IMR-90 (cell line): ENCODE results near the gene SEPTIN10. TPM values are rescaled to one million over a fixed set of nuclear protein-coding genes. Genes with fewer than 3 reads are reported as not detected.

Experiments
- ATAC-seq: fragments of 200-7000 bp; cut with Tn5 transposase; 2 replicates; pipeline ENCODE4 v1.9.1; 2020; ENCODE audit warnings: low read depth, mild to moderate bottlenecking, moderate library complexity
- BruUV-seq: library from RNA; stranded (reverse); fragments of 400-500 nt; replicated peaks from 2 replicates; lab custom pipeline; 2021; lab: Mats Ljungman, UMichigan
- CTCF ChIA-PET: fragments of 300-600 bp; formaldehyde crosslinking; extraction: SDS; loops from one replicate; lab custom pipeline; 2021; ENCODE audit warnings: antibody characterized with exemption; lab: Yijun Ruan, JAX
- POLR2A ChIA-PET: fragments of 300-600 bp; sonication (Branson Sonifier 250); formaldehyde crosslinking; loops from one replicate; lab custom pipeline; 2022; ENCODE audit warnings: antibody characterized with exemption; ENCODE audit not compliant: unreplicated experiment; lab: Charles Lee
- DNase-seq: peaks from one replicate; pipeline ENCODE4 v3.0.0; 2013
- H2AFZ ChIP-seq: replicated peaks from 2 replicates; pipeline ENCODE3; 2013; ENCODE audit warnings: low read length, mild to moderate bottlenecking; ENCODE audit not compliant: poor library complexity
- H2AK5ac ChIP-seq: 2 replicates; pipeline ENCODE4 v1.6.1; 2013; ENCODE audit warnings: low read depth, low read length, inconsistent platforms
- H2AK9ac ChIP-seq: replicated peaks from 2 replicates; pipeline ENCODE3; 2013; ENCODE audit warnings: mild to moderate bottlenecking, low read depth, low read length, moderate library complexity; ENCODE audit not compliant: poor library complexity
- H2BK120ac ChIP-seq: 2 replicates; pipeline ENCODE4 v1.6.1; 2013; ENCODE audit warnings: low read depth, low read length, inconsistent platforms
- H2BK15ac ChIP-seq: 3 replicates; pipeline ENCODE4 v1.6.1; 2013; ENCODE audit warnings: low read depth, low read length, inconsistent platforms
- H2BK20ac ChIP-seq: 2 replicates; pipeline ENCODE4 v1.6.1; 2013; ENCODE audit warnings: low read depth, mild to moderate bottlenecking, inconsistent platforms, low read length, moderate library complexity
- H2BK5ac ChIP-seq: 2 replicates; pipeline ENCODE4 v1.6.1; 2013; ENCODE audit warnings: mild to moderate bottlenecking, low read depth, low read length, inconsistent platforms; ENCODE audit not compliant: poor library complexity, severe bottlenecking
- H3K14ac ChIP-seq: replicated peaks from 2 replicates; pipeline ENCODE4 v1.6.1; 2013; ENCODE audit warnings: low read depth, low read length, inconsistent platforms
- H3K18ac ChIP-seq: 2 replicates; pipeline ENCODE4 v1.6.1; 2013; ENCODE audit warnings: low read depth, low read length, control low read depth
- H3K23ac ChIP-seq: 2 replicates; pipeline ENCODE4 v1.6.1; 2013; ENCODE audit warnings: low read depth, low read length, inconsistent platforms
- H3K27ac ChIP-seq: 2 replicates; pipeline ENCODE4 v1.5.1; 2013; ENCODE audit warnings: mild to moderate bottlenecking, control low read depth, low read length; ENCODE audit not compliant: insufficient read depth
- H3K27me3 ChIP-seq: 2 replicates; pipeline ENCODE4 v1.6.1; 2013; ENCODE audit warnings: low read length; ENCODE audit not compliant: control insufficient read depth, insufficient read depth
- H3K36me3 ChIP-seq: 2 replicates; pipeline ENCODE4 v1.6.1; 2013; ENCODE audit warnings: low read length, mixed read lengths; ENCODE audit not compliant: control insufficient read depth, insufficient read depth
- H3K4ac ChIP-seq: 2 replicates; pipeline ENCODE4 v1.6.1; 2013; ENCODE audit warnings: low read depth, low read length, inconsistent platforms
- H3K4me1 ChIP-seq: 2 replicates; pipeline ENCODE4 v1.6.1; 2013; ENCODE audit warnings: low read length, mixed read lengths; ENCODE audit not compliant: control insufficient read depth, insufficient read depth
- H3K4me2 ChIP-seq: 2 replicates; pipeline ENCODE4 v1.6.1; 2013; ENCODE audit warnings: low read depth, mild to moderate bottlenecking, control low read depth, low read length, moderate library complexity
- H3K4me3 ChIP-seq: 2 replicates; pipeline ENCODE4 v1.5.1; 2013; ENCODE audit warnings: low read depth, mild to moderate bottlenecking, control low read depth, low read length, moderate library complexity; ENCODE audit not compliant: insufficient read depth
- H3K56ac ChIP-seq: 2 replicates; pipeline ENCODE4 v1.6.1; 2013; ENCODE audit warnings: low read length, inconsistent platforms; ENCODE audit not compliant: insufficient read depth; ENCODE audit errors: extremely low read depth
- H3K79me1 ChIP-seq, 2 experiments: 2 replicates each; pipeline ENCODE4 v1.6.1; 2013; ENCODE audit warnings: low read length in 2 of 2, inconsistent platforms in 1 of 2, low read depth in 1 of 2
- H3K9ac ChIP-seq: 2 replicates; pipeline ENCODE4 v1.6.1; 2013; ENCODE audit warnings: low read depth, low read length, control low read depth
- H3K9me1 ChIP-seq: 2 replicates; pipeline ENCODE4 v1.6.1; 2013; ENCODE audit warnings: low read length, inconsistent platforms; ENCODE audit not compliant: insufficient read depth
- H3K9me3 ChIP-seq: 2 replicates; pipeline ENCODE4 v1.6.1; 2013; ENCODE audit warnings: low read length; ENCODE audit not compliant: control insufficient read depth, insufficient read depth
- H4K20me1 ChIP-seq: 2 replicates; pipeline ENCODE4 v1.6.1; 2013; ENCODE audit warnings: low read length, inconsistent platforms; ENCODE audit not compliant: insufficient read depth
- H4K5ac ChIP-seq: 2 replicates; pipeline ENCODE4 v1.6.1; 2013; ENCODE audit warnings: mild to moderate bottlenecking, low read depth, low read length, control low read depth
- H4K8ac ChIP-seq, 2 experiments: 2 replicates each; pipeline ENCODE4 v1.6.1; 2013; ENCODE audit warnings: low read depth in 2 of 2, low read length in 2 of 2, control low read depth in 1 of 2, inconsistent platforms in 1 of 2
- H4K91ac ChIP-seq: 2 replicates; pipeline ENCODE4 v1.6.1; 2013; ENCODE audit warnings: low read depth, low read length, inconsistent platforms; ENCODE audit not compliant: insufficient read depth
- BHLHE40 ChIP-seq: fragments of 150-350 bp; IDR thresholded peaks from 2 replicates; pipeline ENCODE4 v1.6.1; 2016; ENCODE audit warnings: mild to moderate bottlenecking, low read depth, low read length
- MXI1 ChIP-seq: IDR thresholded peaks from 2 replicates; pipeline ENCODE4 v1.6.1; 2012; ENCODE audit warnings: low read depth, mild to moderate bottlenecking, low read length, moderate library complexity, borderline replicate concordance
- RCOR1 ChIP-seq: IDR thresholded peaks from 2 replicates; pipeline ENCODE4 v1.6.1; 2012; ENCODE audit warnings: mild to moderate bottlenecking, low read length, improper control_type of control experiment; ENCODE audit not compliant: insufficient replicate concordance
- RFX5 ChIP-seq: IDR thresholded peaks from 2 replicates; pipeline ENCODE4 v1.8.0; 2012; ENCODE audit warnings: low read depth, mild to moderate bottlenecking, low read length, moderate library complexity
- WGBS, 2 experiments: methylation state at CpG; one replicate each; pipeline versions ENCODE4 v1.1.5 to v1.1.7; 2013; ENCODE audit warnings: missing lambda C conversion rate in 2 of 2; ENCODE audit not compliant: insufficient read length in 1 of 2; ENCODE audit errors: extremely low coverage in 2 of 2; 5-methylcytosine and 5-hydroxymethylcytosine counted together
- dilution Hi-C: fragments of 300-500 bp; cut with HindIII; formaldehyde crosslinking; loops from one replicate; pipeline ENCODE4 v1.14.3; 2018; ENCODE audit warnings: low sequenced_read_pairs; ENCODE audit not compliant: unreplicated experiment
- in situ Hi-C: fragments of 300-500 bp; cut with MboI; formaldehyde crosslinking; loops from 3 replicates; pipeline ENCODE4 v1.14.3; 2019; ENCODE audit warnings: low sequenced_read_pairs, inconsistent platforms, mixed read lengths
- intact Hi-C: fragments of 100-400 bp; cut with micrococcal nuclease; formaldehyde crosslinking; loops from 2 replicates; pipeline ENCODE4 v1.10.0; 2022
- polyA plus RNA-seq, 3 experiments: library from polyadenylated mRNA; depleted of rRNA; stranded (reverse); fragments of >200 nt; gene quantifications; 2 replicates each; pipeline ENCODE4 v1.2.3, GENCODE V29; 2012; ENCODE audit warnings: low replicate concordance in 1 of 3
- total RNA-seq: library from RNA; depleted of rRNA; stranded (reverse); fragments of >200 nt; gene quantifications from 2 replicates; pipeline ENCODE4 v1.2.3, GENCODE V29; 2012

Gene SEPTIN10
- total and polyA plus RNA-seq, 2 of the 4 experiments (the other 2 are of a cell fraction), result 55.4 to 82.6 TPM

DNA sequence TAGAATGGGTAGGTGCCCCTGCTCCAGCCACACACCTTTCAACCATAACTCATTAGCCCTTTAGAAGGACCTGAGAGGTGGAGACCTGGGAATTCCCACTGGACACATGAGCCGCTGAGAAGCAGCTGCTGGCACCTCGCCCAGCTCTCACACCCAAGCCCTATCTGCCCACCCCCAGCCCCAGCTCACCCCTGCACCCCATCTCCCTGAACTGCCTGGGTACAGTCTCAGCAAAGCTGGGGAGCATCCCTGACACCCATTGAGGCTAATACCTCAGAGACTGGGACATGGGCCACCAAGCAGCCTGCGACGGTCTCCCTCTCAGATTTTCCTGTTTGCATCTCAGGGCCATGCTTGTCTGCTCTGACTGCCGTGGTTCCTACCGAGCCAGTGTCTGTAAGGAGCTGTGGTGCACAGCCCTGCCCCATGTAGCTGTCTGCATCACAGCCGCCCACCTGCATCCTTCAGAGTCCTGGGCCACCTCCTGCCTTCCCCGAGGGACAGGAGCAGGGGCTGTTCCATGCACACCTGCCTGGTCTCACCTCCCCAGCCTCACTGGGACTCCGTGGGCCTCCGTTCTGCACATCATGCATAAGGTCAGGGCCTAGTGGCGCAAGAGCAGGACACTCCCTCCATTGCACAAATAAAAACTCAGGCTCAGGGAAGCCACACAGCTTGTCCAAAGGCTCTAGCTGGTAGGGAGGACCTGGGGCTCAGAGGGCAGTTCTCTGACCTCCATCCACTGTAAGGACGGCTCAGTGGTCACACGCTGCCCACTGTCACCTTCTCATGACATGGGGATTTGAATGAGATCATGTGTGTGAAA is 90.0 kb downstream of the SEPTIN10 start:
- ChIA-PET POLR2A (no interaction called here), CTCF (interaction anchor here (0.6 kb wide), 2 partner anchors 23 to 193 kb away, joined by 4 to 5 read pairs; no protein-coding TSS in a partner anchor)
- Histone ChIP-seq H4K8ac (no peak overlapping the region), H3K14ac (no peak overlapping the region), H2AFZ (no peak overlapping the region), H4K20me1 (no peaks in the 10 kb centered on the region), H2AK9ac (no peak overlapping the region), H3K4ac (no peak overlapping the region), H2BK5ac (no peak overlapping the region), H4K91ac (no peak overlapping the region), H3K56ac (no peak overlapping the region), H3K9me1 (0 out of 2 replicates have a peak, but pooled peaks cover 3% of the 10 kb centered on the region), H3K4me2 (no peak overlapping the region), H3K27ac (no peak overlapping the region), H3K4me1 (no peaks in the 10 kb centered on the region), H3K4me3 (no peak overlapping the region), H2BK15ac (no peak overlapping the region), H2AK5ac (no peak overlapping the region), H3K23ac (no peak overlapping the region), H2BK20ac (no peak overlapping the region), H4K5ac (no peak overlapping the region), H3K79me1 (no peaks in the 10 kb centered on the region), H3K36me3 (no peaks in the 10 kb centered on the region), H2BK120ac (no peak overlapping the region), H3K9ac (no peak overlapping the region), H3K27me3 (peaks cover 25% of the 10 kb centered on the region; the same call in 1 of the 2 replicates), H3K18ac (no peak overlapping the region), H3K9me3 (no peaks in the 10 kb centered on the region)
- TF ChIP-seq RCOR1 (no peak), RFX5 (no peak), MXI1 (no peak), BHLHE40 (no peak)
- in situ Hi-C loops (no loop called here), intact Hi-C loops (no loop called here), dilution Hi-C loops (no loop called here)
- no peak for DNase-seq
- 37% methylated on average over 3 of the region's 13 CpGs; no CpG with 5 or more reads in 1 of the 2 experiments for whole genome bisulfite sequencing, 2 experiments
- no TSS peak for BruUV-seq
- ATAC-seq, result no peak
